Head of caudate nucleus (tissue), 42 donors: Measurements from ENCODE around the gene SLC25A34.

Experiments used
- DNase-seq, 42 donors: peaks; one replicate each; pipeline versions ENCODE4 v3.0.0 to v3.0.0-alpha.2; 2020 to 2021; ENCODE audit warnings: mixed read lengths in 7 of 42
- intact Hi-C: fragments of 100-400 bp; cut with DNase I; formaldehyde crosslinking; loops from one replicate; pipeline ENCODE4 v1.15.0; 2022

Gene SLC25A34

DNA sequence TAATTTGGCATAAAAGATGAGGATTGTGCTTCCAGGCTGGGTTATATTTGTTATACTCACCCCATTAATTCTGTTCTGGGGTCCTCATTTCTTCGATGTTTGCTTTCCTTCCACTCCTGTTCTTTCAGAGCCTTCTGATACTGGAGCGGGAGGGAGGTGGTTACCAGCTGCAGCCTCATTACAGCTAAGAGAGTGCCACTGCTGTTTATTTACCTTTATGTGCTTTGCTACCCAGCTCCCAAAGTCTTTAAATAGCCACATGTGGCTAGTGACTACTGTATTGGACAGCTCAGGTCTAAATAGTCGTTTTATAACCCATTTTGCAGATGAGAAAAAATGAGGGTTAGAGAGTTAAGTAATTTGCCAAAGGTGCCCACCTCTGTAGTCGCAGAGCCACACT lies 26.8 kb upstream of the SLC25A34 start:
- intact Hi-C loops = no loop called here
- DNase-seq = no peak

GRCh38 chr1:15712168-15712567 lies 23.9 kb upstream of the SLC25A34 start:
- DNase-seq = no peak
- intact Hi-C loops = no loop called here

- DNase-seq = peak in 34 of 42 donors; percentile 20 to 81 (median 56)
- intact Hi-C loops = no loop called here
Measured at GRCh38 chr1:15714406-15715136, 21.5 kb upstream of the SLC25A34 start.

DNA sequence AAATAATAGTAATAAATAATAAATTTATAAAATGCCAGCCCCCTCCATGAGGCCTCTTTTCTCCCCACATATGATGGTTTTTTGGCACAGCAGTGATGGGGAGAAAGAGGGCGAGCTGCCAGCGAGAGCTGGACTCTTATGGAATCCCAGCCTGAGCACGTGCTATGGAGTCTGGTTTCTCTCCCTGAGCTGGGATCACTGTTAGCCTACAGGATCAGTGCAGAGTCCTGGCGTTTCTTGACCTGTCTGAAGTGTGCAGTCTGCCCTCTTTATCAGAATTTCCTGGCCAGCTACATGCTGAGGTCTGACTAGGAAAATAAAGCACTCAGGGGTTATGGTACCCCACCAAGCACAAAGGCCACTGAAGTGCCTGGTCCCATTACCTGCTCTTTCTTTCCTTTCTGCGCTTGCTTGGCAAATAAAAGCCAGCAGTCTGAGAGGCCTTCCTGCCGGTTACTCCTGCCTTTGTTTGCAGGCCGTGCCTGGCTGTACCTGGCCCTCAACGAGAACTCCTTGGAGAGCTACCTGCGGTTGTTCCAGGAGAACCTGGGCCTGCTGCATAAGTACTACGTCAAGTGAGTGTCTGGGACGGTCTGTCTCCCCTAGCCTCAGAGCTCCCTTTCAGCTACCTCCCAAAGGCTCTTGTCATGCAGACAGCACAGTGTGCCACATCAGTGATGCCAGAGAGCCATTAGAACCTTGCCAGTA lies 18.5 kb upstream of the SLC25A34 start:
- DNase-seq = no peak
- intact Hi-C loops = no loop called here

DNA sequence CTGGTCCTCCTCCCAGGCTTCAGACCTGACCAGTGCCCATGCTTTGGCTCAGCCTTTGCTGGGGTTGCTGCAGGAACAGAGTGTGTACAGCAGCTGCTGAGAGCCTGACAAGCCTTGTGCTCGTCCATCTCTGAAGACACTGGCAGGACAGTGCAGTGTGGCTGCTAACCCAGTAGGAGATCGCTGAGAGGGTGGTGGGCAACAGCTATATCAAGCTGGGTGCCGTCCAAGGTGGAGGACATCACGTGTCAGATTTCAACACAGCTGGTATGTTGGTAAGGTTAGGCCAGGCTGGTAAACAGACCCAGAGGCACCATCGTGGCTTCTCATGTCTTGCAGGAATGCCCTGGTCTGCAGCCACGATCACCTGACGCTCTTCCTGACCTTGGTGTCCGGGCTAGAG lies 17.9 kb upstream of the SLC25A34 start:
- intact Hi-C loops = no loop called here
- DNase-seq = no peak

GRCh38 chr1:15719381-15720120 lies 16.5 kb upstream of the SLC25A34 start:
- DNase-seq = no peak
- intact Hi-C loops = no loop called here

- no peak for DNase-seq
- intact Hi-C loops = no loop called here
Measured at GRCh38 chr1:15720861-15721260, 15.2 kb upstream of the SLC25A34 start.

GRCh38 chr1:15722411-15722810 lies 13.6 kb upstream of the SLC25A34 start:
- intact Hi-C loops = no loop called here
- no peak for DNase-seq

DNA sequence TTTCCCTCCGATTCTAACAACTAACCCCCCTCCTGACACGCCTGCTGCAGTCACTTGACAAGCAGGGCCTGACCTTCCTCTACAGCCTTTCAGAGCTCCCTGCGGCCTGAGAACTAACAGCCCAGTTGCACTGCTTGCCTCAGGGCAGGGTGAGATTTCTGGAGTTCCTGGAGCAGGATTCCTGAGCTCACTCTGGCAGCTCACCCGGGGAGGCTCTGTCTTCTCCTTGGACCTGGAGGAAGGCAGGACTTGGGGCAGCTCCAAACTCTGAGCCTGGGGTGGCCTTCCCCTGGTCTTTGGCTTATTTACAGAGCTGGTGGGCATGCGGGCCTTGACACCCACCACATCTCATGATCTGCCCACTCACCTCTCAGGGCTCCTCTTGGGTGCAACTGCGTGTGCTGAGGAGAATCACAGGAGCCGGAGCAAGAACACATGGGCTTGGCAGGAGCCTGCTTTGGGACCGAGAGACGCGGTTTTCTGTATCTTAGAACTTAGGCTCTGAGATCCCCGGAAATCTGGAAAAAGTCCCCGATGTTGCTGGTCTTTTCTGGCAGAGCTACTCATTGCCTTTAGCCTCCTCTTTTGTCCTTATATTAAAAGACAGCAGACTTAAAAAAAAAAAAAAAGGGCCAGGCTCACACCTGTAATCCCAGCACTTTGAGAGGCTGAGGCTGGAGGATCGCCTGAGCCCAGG lies 13.1 kb upstream of the SLC25A34 start:
- intact Hi-C loops = no loop called here
- DNase-seq = peak in 5 of 42 donors; percentile 7 to 43 (median 28)

GRCh38 chr1:15723631-15724246 lies 12.3 kb upstream of the SLC25A34 start:
- no peak for DNase-seq
- intact Hi-C loops = no loop called here

GRCh38 chr1:15724949-15725880 lies 10.8 kb upstream of the SLC25A34 start:
- intact Hi-C loops = no loop called here
- no peak for DNase-seq

- intact Hi-C loops = no loop called here
- DNase-seq = no peak
Measured at GRCh38 chr1:15726508-15726907, 9.6 kb upstream of the SLC25A34 start.

DNA sequence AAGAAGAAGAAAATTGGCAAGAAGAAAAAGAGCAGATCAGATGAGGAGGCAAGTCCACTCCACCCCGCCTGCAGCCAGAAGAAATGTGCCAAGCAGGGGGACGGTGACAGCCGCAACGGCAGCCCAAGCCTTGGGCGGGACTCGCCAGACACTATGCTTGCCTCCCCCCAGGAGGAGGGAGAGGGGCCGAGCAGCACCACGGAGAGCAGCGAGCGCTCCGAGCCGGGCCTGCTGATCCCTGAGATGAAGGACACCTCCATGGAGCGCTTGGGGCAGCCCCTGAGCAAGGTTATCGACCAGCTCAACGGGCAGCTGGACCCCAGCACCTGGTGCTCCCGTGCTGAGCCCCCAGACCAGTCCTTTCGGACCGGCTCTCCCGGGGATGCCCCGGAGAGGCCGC lies 9.0 kb upstream of the SLC25A34 start:
- no peak for DNase-seq
- intact Hi-C loops = no loop called here

DNA sequence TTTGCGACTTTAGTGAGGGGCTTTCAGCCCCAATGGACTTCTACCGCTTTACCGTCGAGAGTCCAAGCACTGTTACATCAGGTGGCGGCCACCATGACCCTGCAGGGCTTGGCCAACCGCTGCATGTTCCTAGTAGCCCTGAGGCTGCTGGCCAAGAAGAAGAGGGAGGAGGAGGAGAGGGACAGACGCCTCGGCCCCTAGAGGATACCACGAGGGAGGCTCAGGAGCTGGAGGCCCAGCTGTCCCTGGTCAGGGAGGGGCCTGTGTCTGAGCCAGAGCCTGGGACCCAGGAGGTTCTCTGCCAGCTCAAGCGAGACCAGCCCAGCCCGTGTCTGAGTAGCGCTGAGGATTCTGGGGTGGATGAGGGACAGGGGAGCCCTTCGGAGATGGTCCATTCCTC lies 8.6 kb upstream of the SLC25A34 start:
- no peak for DNase-seq
- intact Hi-C loops = no loop called here

DNA sequence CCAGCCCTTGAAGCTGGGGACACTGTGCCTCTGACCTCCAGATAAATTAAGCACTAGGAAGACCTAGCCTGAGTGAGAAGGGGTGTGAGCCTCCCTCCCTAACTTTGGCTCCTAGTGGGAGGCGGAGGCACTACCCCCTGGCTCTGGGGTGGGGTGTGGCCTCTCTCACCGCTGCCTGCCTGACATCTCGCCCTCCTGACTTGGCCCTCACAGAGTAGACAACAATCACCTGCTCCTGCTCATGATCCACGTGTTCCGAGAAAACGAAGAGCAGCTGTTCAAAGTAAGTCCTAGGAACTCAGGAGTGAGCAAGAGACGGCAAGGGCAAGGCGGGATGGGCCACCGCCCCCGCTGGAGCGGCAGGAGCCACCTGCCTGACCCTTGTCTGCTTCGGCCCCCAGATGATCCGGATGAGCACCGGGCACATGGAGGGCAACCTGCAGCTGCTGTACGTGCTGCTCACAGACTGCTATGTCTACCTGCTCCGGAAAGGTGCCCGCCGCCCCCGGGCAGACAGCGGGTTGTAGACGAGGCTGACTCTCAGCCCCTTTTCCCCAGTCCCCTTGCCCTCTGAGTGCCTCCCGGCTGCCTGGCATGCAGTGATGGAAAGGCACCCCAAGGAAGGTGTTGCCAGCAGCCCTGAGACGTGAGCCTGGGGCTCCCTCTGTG lies 8.1 kb upstream of the SLC25A34 start:
- intact Hi-C loops = no loop called here

DNA sequence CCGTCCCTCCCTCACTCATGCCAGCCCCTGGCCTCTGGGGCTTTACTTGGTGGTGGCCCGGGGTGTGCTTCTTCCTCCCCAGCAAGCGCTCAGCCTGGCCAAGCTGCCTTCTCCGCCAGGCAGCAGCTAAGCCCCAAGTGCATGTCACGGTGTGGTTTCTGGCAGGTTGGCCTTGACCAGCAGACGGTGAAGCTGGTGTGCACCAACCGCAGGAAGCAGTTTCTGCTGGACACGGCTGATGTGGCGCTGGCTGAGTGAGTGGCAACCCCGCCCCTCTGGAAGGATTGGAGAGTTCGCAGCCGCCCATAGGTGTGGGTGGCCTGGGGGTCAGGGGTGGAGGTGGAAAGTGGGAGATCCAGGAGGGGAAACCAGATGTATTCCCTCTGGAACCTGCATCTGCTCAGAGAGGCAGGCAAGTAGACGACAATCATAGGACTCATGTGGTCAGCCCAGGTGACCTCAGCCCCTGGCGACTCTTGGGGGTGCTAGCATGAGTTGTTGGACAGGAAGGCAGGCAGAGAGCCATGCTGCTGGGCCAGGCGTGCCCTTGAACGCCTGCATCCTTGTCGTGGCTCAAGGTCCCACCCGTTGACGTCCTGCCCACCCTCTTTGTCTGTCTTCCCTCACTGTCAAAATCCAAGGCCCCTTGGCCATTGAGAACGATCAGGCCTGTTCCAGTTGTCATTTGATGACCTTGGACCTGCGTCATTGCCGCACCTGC lies 7.0 kb upstream of the SLC25A34 start:
- intact Hi-C loops = no loop called here
- DNase-seq = no peak

More for the DNA sequence above, 8.1 kb upstream of the SLC25A34 start:
- DNase-seq = no peak

GRCh38 chr1:15730423-15730822 lies 5.6 kb upstream of the SLC25A34 start:
- intact Hi-C loops = no loop called here

More at GRCh38 chr1:15730423-15730822, 5.6 kb upstream of the SLC25A34 start:
- no peak for DNase-seq
